ENCODE measurements around the gene TMEM72.

TMEM72 gene

GRCh38 chr10:44889834-44890233, 21.3 kb upstream of the TMEM72 start:
- Histone ChIP-seq H3K27me3 (ENCODE audit: control insufficient read depth, insufficient read depth, low read length) (no peaks in the 10 kb centered on the region), H3K27ac (ENCODE audit: low read depth, low read length) (no peak overlapping the region), H3K9me3 (ENCODE audit: control insufficient read depth, insufficient read depth, low read length) (no peaks in the 10 kb centered on the region), H3K4me1 (ENCODE audit: control insufficient read depth, insufficient read depth, low read length) (no peaks in the 10 kb centered on the region), H3K36me3 (ENCODE audit: control insufficient read depth, insufficient read depth, low read length) (no peaks in the 10 kb centered on the region), H3K4me3 (ENCODE audit: low read depth, low read length) (no peak overlapping the region), H3K9ac (ENCODE audit: low read depth, low read length) (no peak overlapping the region)

- H3K9ac ChIP-seq (ENCODE audit: low read depth, low read length), result no peak overlapping the region
- H3K4me3 ChIP-seq (ENCODE audit: low read depth, low read length), result no peak overlapping the region
- no peak overlapping the region for H3K27ac ChIP-seq (ENCODE audit: low read depth, low read length)
- no peaks in the 10 kb centered on the region for H3K9me3 ChIP-seq (ENCODE audit: control insufficient read depth, insufficient read depth, low read length)
- H3K4me1 ChIP-seq (ENCODE audit: control insufficient read depth, insufficient read depth, low read length), result no peaks in the 10 kb centered on the region
- no peaks in the 10 kb centered on the region for H3K27me3 ChIP-seq (ENCODE audit: control insufficient read depth, insufficient read depth, low read length)
- no peaks in the 10 kb centered on the region for H3K36me3 ChIP-seq (ENCODE audit: control insufficient read depth, insufficient read depth, low read length)
Measured at GRCh38 chr10:44890696-44891563, 20.2 kb upstream of the TMEM72 start.

- H3K9ac ChIP-seq (ENCODE audit: low read depth, low read length), result no peak overlapping the region
- H3K27ac ChIP-seq (ENCODE audit: low read depth, low read length), result no peak overlapping the region
- no peaks in the 10 kb centered on the region for H3K27me3 ChIP-seq (ENCODE audit: control insufficient read depth, insufficient read depth, low read length)
- H3K9me3 ChIP-seq (ENCODE audit: control insufficient read depth, insufficient read depth, low read length), result peaks cover 3% of the 10 kb centered on the region; the same call in 1 of the 2 replicates
- H3K4me1 ChIP-seq (ENCODE audit: control insufficient read depth, insufficient read depth, low read length), result no peaks in the 10 kb centered on the region
- H3K4me3 ChIP-seq (ENCODE audit: low read depth, low read length), result no peak overlapping the region
- H3K36me3 ChIP-seq (ENCODE audit: control insufficient read depth, insufficient read depth, low read length), result no peaks in the 10 kb centered on the region
Measured at GRCh38 chr10:44891721-44892120, 19.4 kb upstream of the TMEM72 start.

GRCh38 chr10:44893604-44894468, 17.3 kb upstream of the TMEM72 start:
- Histone ChIP-seq H3K4me3 (ENCODE audit: low read depth, low read length) (no peak overlapping the region), H3K27ac (ENCODE audit: low read depth, low read length) (no peak overlapping the region), H3K9ac (ENCODE audit: low read depth, low read length) (no peak overlapping the region), H3K4me1 (ENCODE audit: control insufficient read depth, insufficient read depth, low read length) (no peaks in the 10 kb centered on the region), H3K9me3 (ENCODE audit: control insufficient read depth, insufficient read depth, low read length) (peaks cover 4% of the 10 kb centered on the region; the same call in 1 of the 2 replicates), H3K27me3 (ENCODE audit: control insufficient read depth, insufficient read depth, low read length) (no peaks in the 10 kb centered on the region), H3K36me3 (ENCODE audit: control insufficient read depth, insufficient read depth, low read length) (no peaks in the 10 kb centered on the region)

GRCh38 chr10:44894691-44895090, 16.4 kb upstream of the TMEM72 start:
- Histone ChIP-seq H3K4me1 (ENCODE audit: control insufficient read depth, insufficient read depth, low read length) (peaks cover 8% of the 10 kb centered on the region), H3K36me3 (ENCODE audit: control insufficient read depth, insufficient read depth, low read length) (no peaks in the 10 kb centered on the region), H3K9me3 (ENCODE audit: control insufficient read depth, insufficient read depth, low read length) (peaks cover 4% of the 10 kb centered on the region; the same call in 1 of the 2 replicates), H3K27ac (ENCODE audit: low read depth, low read length) (no peak overlapping the region), H3K9ac (ENCODE audit: low read depth, low read length) (no peak overlapping the region), H3K4me3 (ENCODE audit: low read depth, low read length) (no peak overlapping the region), H3K27me3 (ENCODE audit: control insufficient read depth, insufficient read depth, low read length) (no peaks in the 10 kb centered on the region)

- H3K36me3 ChIP-seq (ENCODE audit: control insufficient read depth, insufficient read depth, low read length), result no peaks in the 10 kb centered on the region
- H3K9me3 ChIP-seq (ENCODE audit: control insufficient read depth, insufficient read depth, low read length), result peaks cover 4% of the 10 kb centered on the region; the same call in 1 of the 2 replicates
- peaks cover 13% of the 10 kb centered on the region for H3K4me1 ChIP-seq (ENCODE audit: control insufficient read depth, insufficient read depth, low read length)
- no peaks in the 10 kb centered on the region for H3K27me3 ChIP-seq (ENCODE audit: control insufficient read depth, insufficient read depth, low read length)
- no peak overlapping the region for H3K9ac ChIP-seq (ENCODE audit: low read depth, low read length)
- H3K27ac ChIP-seq (ENCODE audit: low read depth, low read length), result no peak overlapping the region
- H3K4me3 ChIP-seq (ENCODE audit: low read depth, low read length), result no peak overlapping the region
Measured at GRCh38 chr10:44895280-44895679, 15.9 kb upstream of the TMEM72 start.

GRCh38 chr10:44897049-44897448, 14.1 kb upstream of the TMEM72 start:
- no peak overlapping the region for H3K4me3 ChIP-seq (ENCODE audit: low read depth, low read length)
- H3K4me1 ChIP-seq (ENCODE audit: control insufficient read depth, insufficient read depth, low read length), result peaks cover 13% of the 10 kb centered on the region
- no peaks in the 10 kb centered on the region for H3K36me3 ChIP-seq (ENCODE audit: control insufficient read depth, insufficient read depth, low read length)
- no peaks in the 10 kb centered on the region for H3K27me3 ChIP-seq (ENCODE audit: control insufficient read depth, insufficient read depth, low read length)
- peaks cover 4% of the 10 kb centered on the region; the same call in 1 of the 2 replicates for H3K9me3 ChIP-seq (ENCODE audit: control insufficient read depth, insufficient read depth, low read length)
- no peak overlapping the region for H3K27ac ChIP-seq (ENCODE audit: low read depth, low read length)
- no peak overlapping the region for H3K9ac ChIP-seq (ENCODE audit: low read depth, low read length)

- peaks cover 4% of the 10 kb centered on the region; the same call in 1 of the 2 replicates for H3K9me3 ChIP-seq (ENCODE audit: control insufficient read depth, insufficient read depth, low read length)
- H3K4me1 ChIP-seq (ENCODE audit: control insufficient read depth, insufficient read depth, low read length), result peaks cover 13% of the 10 kb centered on the region
- H3K4me3 ChIP-seq (ENCODE audit: low read depth, low read length), result no peak overlapping the region
- no peak overlapping the region for H3K27ac ChIP-seq (ENCODE audit: low read depth, low read length)
- H3K9ac ChIP-seq (ENCODE audit: low read depth, low read length), result no peak overlapping the region
- no peaks in the 10 kb centered on the region for H3K27me3 ChIP-seq (ENCODE audit: control insufficient read depth, insufficient read depth, low read length)
- H3K36me3 ChIP-seq (ENCODE audit: control insufficient read depth, insufficient read depth, low read length), result no peaks in the 10 kb centered on the region
Measured at GRCh38 chr10:44898665-44899064, 12.5 kb upstream of the TMEM72 start.

- H3K27ac ChIP-seq (ENCODE audit: low read depth, low read length), result no peak overlapping the region
- no peak overlapping the region for H3K9ac ChIP-seq (ENCODE audit: low read depth, low read length)
- H3K27me3 ChIP-seq (ENCODE audit: control insufficient read depth, insufficient read depth, low read length), result no peaks in the 10 kb centered on the region
- H3K9me3 ChIP-seq (ENCODE audit: control insufficient read depth, insufficient read depth, low read length), result peaks cover 4% of the 10 kb centered on the region; the same call in 1 of the 2 replicates
- H3K4me1 ChIP-seq (ENCODE audit: control insufficient read depth, insufficient read depth, low read length), result peaks cover 13% of the 10 kb centered on the region
- no peaks in the 10 kb centered on the region for H3K36me3 ChIP-seq (ENCODE audit: control insufficient read depth, insufficient read depth, low read length)
- H3K4me3 ChIP-seq (ENCODE audit: low read depth, low read length), result no peak overlapping the region
Measured at GRCh38 chr10:44899450-44900080, 11.6 kb upstream of the TMEM72 start.

- Histone ChIP-seq H3K36me3 (ENCODE audit: control insufficient read depth, insufficient read depth, low read length) (no peaks in the 10 kb centered on the region), H3K27ac (ENCODE audit: low read depth, low read length) (no peak overlapping the region), H3K9ac (ENCODE audit: low read depth, low read length) (no peak overlapping the region)
Measured at GRCh38 chr10:44902941-44903545, 8.1 kb upstream of the TMEM72 start.

More at GRCh38 chr10:44902941-44903545, 8.1 kb upstream of the TMEM72 start:
- Histone ChIP-seq H3K4me3 (ENCODE audit: low read depth, low read length) (no peak overlapping the region), H3K9me3 (ENCODE audit: control insufficient read depth, insufficient read depth, low read length) (no peaks in the 10 kb centered on the region), H3K4me1 (ENCODE audit: control insufficient read depth, insufficient read depth, low read length) (peaks cover 16% of the 10 kb centered on the region), H3K27me3 (ENCODE audit: control insufficient read depth, insufficient read depth, low read length) (no peaks in the 10 kb centered on the region)

All from HUES48 (cell line).